GM18858 (cell line): ENCODE measurements around the gene ALX4.
A peak's percentile ranks its signal among the peaks of the same experiment; 100 is the strongest.

Experiments used
- ATAC-seq: cut with Tn5 transposase; IDR thresholded peaks from one replicate; pipeline ENCODE4 v1.9.1; 2021; ENCODE audit not compliant: unreplicated experiment

ALX4 gene

GRCh38 chr11:44309478-44310205, at the start of gene ALX4:
TSS of gene ALX4 (minus strand) at chr11:44310139. CDS start at chr11:44310062, 77 bp downstream.
- no peak for ATAC-seq

GRCh38 chr11:44359162-44359561, 49.2 kb upstream of the ALX4 start:
- no peak for ATAC-seq

GRCh38 chr11:44358713-44359112, 48.8 kb upstream of the ALX4 start:
- no peak for ATAC-seq

- ATAC-seq, result no peak
These were observed 47.8 kb upstream of the ALX4 start for GRCh38 chr11:44357711-44358110.

GRCh38 chr11:44356351-44356750, 46.4 kb upstream of the ALX4 start:
- no peak for ATAC-seq

GRCh38 chr11:44351898-44352498, 42.1 kb upstream of the ALX4 start:
- ATAC-seq, result no peak

- peak; percentile 89 for ATAC-seq
These were observed 41.2 kb upstream of the ALX4 start for GRCh38 chr11:44351006-44351660.

- no peak for ATAC-seq
These were observed 39.4 kb upstream of the ALX4 start for GRCh38 chr11:44349328-44349727.

- ATAC-seq, result no peak
These were observed 38.8 kb upstream of the ALX4 start for GRCh38 chr11:44348721-44349120.

GRCh38 chr11:44348114-44348513, 38.2 kb upstream of the ALX4 start:
- ATAC-seq, result no peak

- ATAC-seq, result no peak
These were observed 37.6 kb upstream of the ALX4 start for GRCh38 chr11:44347538-44347937.

- ATAC-seq, result no peak
These were observed 37.0 kb upstream of the ALX4 start for GRCh38 chr11:44346983-44347382.

- no peak for ATAC-seq
These were observed 35.8 kb upstream of the ALX4 start for GRCh38 chr11:44345781-44346180.

GRCh38 chr11:44344921-44345320, 35.0 kb upstream of the ALX4 start:
- ATAC-seq, result no peak

- ATAC-seq, result no peak
These were observed 34.5 kb upstream of the ALX4 start for GRCh38 chr11:44344423-44344820.

- ATAC-seq, result no peak
These were observed 34.0 kb upstream of the ALX4 start for GRCh38 chr11:44343778-44344422.

GRCh38 chr11:44342616-44343015, 32.7 kb upstream of the ALX4 start:
- no peak for ATAC-seq

GRCh38 chr11:44340656-44341055, 30.7 kb upstream of the ALX4 start:
- ATAC-seq, result no peak

- no peak for ATAC-seq
These were observed 29.6 kb upstream of the ALX4 start for GRCh38 chr11:44339530-44339883.

GRCh38 chr11:44338698-44339529, 29.0 kb upstream of the ALX4 start:
- ATAC-seq, result no peak

GRCh38 chr11:44338026-44338425, 28.1 kb upstream of the ALX4 start:
- no peak for ATAC-seq
